A549 (cell line): ENCODE results near the gene SH3BP5L. TPM values are rescaled to one million over a fixed set of nuclear protein-coding genes. Genes with fewer than 3 reads are reported as not detected.

Source experiments
- ATAC-seq, 2 experiments: fragments of 200-7000 bp in 1 of 2; fragments of >200 bp in 1 of 2; cut with Nextera tagmentation in 1 of 2; cut with Tn5 transposase in 1 of 2; 3 replicates each; pipeline versions ENCODE4 v1.8.0 to v1.9.1; 2018 to 2020; ENCODE audit warnings: mild to moderate bottlenecking in 1 of 2, moderate library complexity in 1 of 2
- CTCF ChIA-PET: fragments of 300-600 bp; sonication (Branson Sonifier 250); formaldehyde crosslinking; extraction: SDS; loops from one replicate; lab custom pipeline; 2021; ENCODE audit warnings: antibody characterized with exemption, inconsistent platforms; lab: Yijun Ruan, JAX
- POLR2A ChIA-PET: fragments of 350-600 bp; formaldehyde crosslinking; extraction: SDS; loops from one replicate; lab custom pipeline; 2021; ENCODE audit warnings: antibody characterized with exemption, inconsistent platforms; lab: Yijun Ruan, JAX
- DNase-seq, 2 experiments: peaks; one replicate each; pipeline versions ENCODE4 v3.0.0 to v3.0.0-alpha.2; 2011 to 2016; ENCODE audit warnings: low read depth in 1 of 2, low spot score in 1 of 2
- FAIRE-seq: peaks from 2 replicates; lab custom pipeline; 2011; peaks lifted over from hg19 to GRCh38; lab: Jason Lieb, UNC
- H3K27ac ChIP-seq, 2 experiments: fragments of >200 bp; sonication (Bioruptor Twin); formaldehyde crosslinking; 3 replicates each; pipeline ENCODE4 v1.5.1; 2016 to 2017
- H3K4me1 ChIP-seq: fragments of >200 bp; sonication (Bioruptor Twin); formaldehyde crosslinking; 3 replicates; pipeline ENCODE4 v1.6.1; 2016
- H3K4me2 ChIP-seq: fragments of >200 bp; sonication (Bioruptor Twin); formaldehyde crosslinking; 3 replicates; pipeline ENCODE4 v1.6.1; 2016
- H3K4me3 ChIP-seq: fragments of >200 bp; sonication (Bioruptor Twin); formaldehyde crosslinking; 3 replicates; pipeline ENCODE4 v1.5.1; 2016
- H3K9me3 ChIP-seq: fragments of >200 bp; sonication (Bioruptor Twin); formaldehyde crosslinking; 3 replicates; pipeline ENCODE4 v1.6.1; 2016
- ATOH8 ChIP-seq: fragments of 250-450 bp; sonication (Bioruptor Pico); IDR thresholded peaks from 2 replicates; pipeline ENCODE4 v1.5.0; 2020; ENCODE audit warnings: low read depth, mild to moderate bottlenecking, moderate library complexity
- BCL3 ChIP-seq: fragments of >200 bp; sonication (Bioruptor Twin); formaldehyde crosslinking; IDR thresholded peaks from 3 replicates; pipeline ENCODE4 v1.6.1; 2016
- CBX2 ChIP-seq: fragments of 200-600 bp; sonication (generic); IDR thresholded peaks from 2 replicates; pipeline ENCODE4 v1.6.1; 2016; ENCODE audit warnings: low read depth, mild to moderate bottlenecking, borderline replicate concordance
- CEBPB ChIP-seq, 2 experiments: fragments of >200 bp in 1 of 2; sonication (Bioruptor Twin) in 1 of 2; formaldehyde crosslinking in 1 of 2; IDR thresholded peaks; 2 replicates each; pipeline ENCODE4 v1.6.1; 2012 to 2016
- CTCF ChIP-seq: fragments of >200 bp; sonication (Bioruptor Twin); formaldehyde crosslinking; IDR thresholded peaks from 3 replicates; pipeline ENCODE4 v1.5.1; 2016
- EHF ChIP-seq: fragments of 250-450 bp; sonication (Bioruptor Pico); IDR thresholded peaks from 2 replicates; pipeline ENCODE4 v1.5.0; 2020; ENCODE audit warnings: mild to moderate bottlenecking
- EP300 ChIP-seq, 2 experiments: fragments of >200 bp; sonication (Bioruptor Twin); formaldehyde crosslinking; IDR thresholded peaks; 2 replicates in 1 of 2; 3 replicates in 1 of 2; pipeline ENCODE4 v1.6.1; 2016 to 2017
- GATA3 ChIP-seq: IDR thresholded peaks from 2 replicates; pipeline ENCODE4 v1.6.1; 2012; ENCODE audit warnings: borderline replicate concordance
- HES2 ChIP-seq: fragments of >200 bp; sonication (Bioruptor Twin); formaldehyde crosslinking; IDR thresholded peaks from 2 replicates; pipeline ENCODE4 v1.6.1; 2016
- HMGXB4 ChIP-seq: fragments of 250-450 bp; sonication (Bioruptor Pico); IDR thresholded peaks from 2 replicates; pipeline ENCODE4 v1.5.0; 2021; ENCODE audit warnings: mild to moderate bottlenecking, moderate library complexity, borderline replicate concordance
- HOXA7 ChIP-seq: fragments of 250-450 bp; sonication (Bioruptor Pico); IDR thresholded peaks from 2 replicates; pipeline ENCODE4 v1.5.0; 2020; ENCODE audit warnings: mild to moderate bottlenecking, moderate library complexity
- HOXB13 ChIP-seq: fragments of 250-450 bp; sonication (Bioruptor Pico); IDR thresholded peaks from 2 replicates; pipeline ENCODE4 v1.5.0; 2020; ENCODE audit warnings: low read depth, mild to moderate bottlenecking, moderate library complexity
- KDM1A ChIP-seq: fragments of 200-600 bp; sonication (generic); IDR thresholded peaks from 2 replicates; pipeline ENCODE4 v1.6.1; 2016; ENCODE audit warnings: low read depth, mild to moderate bottlenecking
- MYC ChIP-seq: IDR thresholded peaks from 2 replicates; pipeline ENCODE4 v1.6.1; 2012; ENCODE audit warnings: mild to moderate bottlenecking, inconsistent platforms, low read length, improper control_type of control experiment, borderline replicate concordance
- NPAS2 ChIP-seq: fragments of 250-450 bp; sonication (Bioruptor Pico); IDR thresholded peaks from 2 replicates; pipeline ENCODE4 v1.8.0; 2022; ENCODE audit warnings: mild to moderate bottlenecking, moderate library complexity, borderline replicate concordance
- RARB ChIP-seq: fragments of 250-450 bp; sonication (Bioruptor Pico); IDR thresholded peaks from 2 replicates; pipeline ENCODE4 v1.8.0; 2021; ENCODE audit warnings: mild to moderate bottlenecking, moderate library complexity
- TP53 ChIP-seq: fragments of 250-450 bp; sonication (Bioruptor Pico); IDR thresholded peaks from 2 replicates; pipeline ENCODE4 v1.5.0; 2021; ENCODE audit warnings: mild to moderate bottlenecking, moderate library complexity
- WGBS: methylation state at CpG from one replicate; pipeline ENCODE4 v1.1.6; 2017; ENCODE audit errors: missing lambda C conversion rate; 5-methylcytosine and 5-hydroxymethylcytosine counted together
- polyA plus RNA-seq, 4 experiments: library from polyadenylated mRNA; depleted of rRNA in 3 of 4; stranded (reverse); fragments of >200 nt; fragmentation: RNase III in 1 of 4; extraction: RNeasy Plus Mini Kit Qiagen cat#74134 plus additional on column Dnase treatment in 1 of 4; gene quantifications; 2 replicates in 3 of 4; 3 replicates in 1 of 4; pipeline ENCODE4 v1.2.3, GENCODE V29; 2011 to 2017

Gene SH3BP5L
- polyA plus RNA-seq, 2 of the 4 experiments (the other 2 are of a cell fraction) = 10.9 to 15.8 TPM

- no peak for TF ChIP-seq KDM1A
- 94% methylated on average over 3 of the region's 3 CpGs for WGBS
- POLR2A ChIA-PET = no interaction called here
- no peak overlapping the region for H3K27ac ChIP-seq
- no peak for ATAC-seq
- no peak for FAIRE-seq
- H3K9me3 ChIP-seq = no peaks in the 10 kb centered on the region
- no peak for DNase-seq
- no peak overlapping the region for H3K4me2 ChIP-seq
- H3K4me3 ChIP-seq = no peak overlapping the region
- no peaks in the 10 kb centered on the region for H3K4me1 ChIP-seq
- CTCF ChIA-PET = interaction anchor here (1.6 kb wide), 1 partner anchor 9 kb away, joined by 9 read pairs; the partner anchor contains the start of gene ZNF692
Observed at GRCh38 chr1:248849637-248850036, 23.9 kb upstream of the SH3BP5L start.

GRCh38 chr1:248849152-248849551, 23.4 kb upstream of the SH3BP5L start:
- ATAC-seq (no peak), DNase-seq (no peak), FAIRE-seq (no peak)
- no peaks in the 10 kb centered on the region for H3K4me1 ChIP-seq
- CTCF ChIA-PET = no interaction called here
- H3K4me2 ChIP-seq = no peak overlapping the region
- no peak overlapping the region for H3K4me3 ChIP-seq
- POLR2A ChIA-PET = no interaction called here
- WGBS = 94% methylated on average over 3 of the region's 3 CpGs
- H3K27ac ChIP-seq = no peak overlapping the region
- no peaks in the 10 kb centered on the region for H3K9me3 ChIP-seq
- no peak for TF ChIP-seq MYC
- no peak for TF ChIP-seq NPAS2 (CRISPR knock-in tag)

- TF ChIP-seq RARB (no peak), HOXA7 (CRISPR knock-in tag) (no peak), EP300 (IDR thresholded peaks at IDR 0.05) (no peak), CEBPB (IDR thresholded peaks at IDR 0.05) (no peak), GATA3 (no peak), BCL3 (no peak), EHF (CRISPR knock-in tag) (no peak), HES2 (no peak), HMGXB4 (CRISPR knock-in tag) (no peak), CTCF (no peak), HOXB13 (CRISPR knock-in tag) (no peak), ATOH8 (CRISPR knock-in tag) (no peak), TP53 (CRISPR knock-in tag) (no peak), CBX2 (no peak)
- DNase-seq (no peak), ATAC-seq (no peak), FAIRE-seq (no peak)
- ChIA-PET POLR2A (no interaction called here), CTCF (no interaction called here)
- H3K4me2 ChIP-seq = no peak overlapping the region
- 93% methylated on average over 8 of the region's 8 CpGs for WGBS
- no peaks in the 10 kb centered on the region for H3K4me1 ChIP-seq
- no peak overlapping the region for H3K27ac ChIP-seq
- H3K4me3 ChIP-seq = no peak overlapping the region
- H3K9me3 ChIP-seq = no peaks in the 10 kb centered on the region
Observed at GRCh38 chr1:248848602-248849001, 22.9 kb upstream of the SH3BP5L start.
